ENCODE data around the gene NOXRED1.

The NOXRED1 gene

DNA sequence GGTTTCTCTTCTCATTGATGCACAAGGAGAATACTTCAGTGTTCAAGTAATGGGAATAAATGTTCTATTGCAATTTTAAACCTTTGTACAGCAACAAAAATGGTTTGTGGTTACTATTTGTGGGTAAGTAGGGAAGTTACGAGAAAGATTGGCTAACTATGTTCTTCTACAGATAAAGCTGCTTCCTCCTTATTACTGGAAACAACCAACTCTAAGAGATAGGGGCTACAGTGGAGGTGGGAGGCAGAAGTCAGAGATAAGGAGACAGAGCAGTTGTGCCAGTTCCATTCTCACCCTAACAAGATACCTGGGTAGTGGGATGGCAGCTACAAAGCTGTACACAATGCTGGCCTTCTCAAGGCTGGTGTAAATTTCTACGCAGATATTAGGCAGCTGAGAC, 16.2 kb downstream of the NOXRED1 start:
- no peak for DNase-seq

GRCh38 chr14:77406718-77407117, 16.6 kb downstream of the NOXRED1 start:
- DNase-seq, result no peak

DNA sequence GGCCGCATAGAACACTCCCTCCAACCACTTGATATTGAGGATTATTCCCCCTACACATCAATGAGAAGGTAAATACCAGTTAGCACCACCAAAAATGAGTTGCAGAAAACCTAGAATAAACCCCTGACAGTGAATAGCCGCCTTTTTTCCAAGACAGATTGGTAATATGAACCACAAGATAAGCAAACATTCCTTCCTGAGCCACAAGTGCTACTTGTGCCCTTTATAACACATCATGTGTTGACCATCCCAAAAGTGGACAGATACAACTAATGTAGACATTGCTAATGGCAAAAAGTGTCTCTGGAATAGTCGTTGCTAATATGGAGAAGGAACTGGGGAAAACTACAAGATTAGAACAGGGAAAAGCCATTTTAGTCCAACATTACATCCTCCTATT, 17.2 kb downstream of the NOXRED1 start:
- no peak for DNase-seq

DNA sequence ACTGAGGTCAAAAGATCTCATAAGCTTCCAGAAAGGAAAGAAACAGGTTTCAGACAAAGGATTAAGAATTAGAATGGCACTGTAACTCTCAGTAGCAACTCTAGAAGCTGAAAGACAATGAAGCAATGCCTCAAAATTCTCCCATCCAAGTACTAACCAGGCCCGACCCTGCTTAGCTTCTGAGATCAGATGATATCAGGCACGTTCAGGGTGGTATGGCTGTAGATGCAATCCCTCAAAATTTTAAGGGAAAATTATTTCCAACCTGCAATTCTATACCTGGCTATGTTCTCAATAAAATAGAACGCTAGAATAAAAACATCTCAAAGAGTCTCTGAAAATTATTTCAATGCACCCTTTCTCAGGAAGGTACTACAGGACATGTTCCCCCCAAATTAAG, 19.6 kb downstream of the NOXRED1 start:
- DNase-seq, result no peak

GRCh38 chr14:77400216-77400615, 23.1 kb downstream of the NOXRED1 start:
- DNase-seq, result no peak

DNA sequence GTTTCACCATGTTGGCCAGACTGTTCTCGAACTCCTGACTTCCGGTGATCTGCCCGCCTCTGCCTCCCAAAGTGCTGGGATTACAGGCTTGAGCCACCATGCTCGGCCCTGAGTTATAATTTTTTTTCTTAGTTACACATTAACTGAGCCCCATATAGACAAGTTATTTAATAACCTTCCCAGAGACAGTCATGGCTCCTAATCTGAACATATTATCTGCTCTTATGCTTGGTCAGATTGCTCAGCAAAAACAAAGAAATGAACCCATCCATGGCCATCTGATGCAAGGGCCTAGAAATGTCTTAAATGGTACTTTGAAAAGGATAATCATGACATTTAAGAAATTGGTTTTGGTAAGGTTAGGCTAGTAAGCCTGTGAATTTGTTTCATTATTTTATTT, 33.1 kb downstream of the NOXRED1 start:
- no peak for DNase-seq

DNA sequence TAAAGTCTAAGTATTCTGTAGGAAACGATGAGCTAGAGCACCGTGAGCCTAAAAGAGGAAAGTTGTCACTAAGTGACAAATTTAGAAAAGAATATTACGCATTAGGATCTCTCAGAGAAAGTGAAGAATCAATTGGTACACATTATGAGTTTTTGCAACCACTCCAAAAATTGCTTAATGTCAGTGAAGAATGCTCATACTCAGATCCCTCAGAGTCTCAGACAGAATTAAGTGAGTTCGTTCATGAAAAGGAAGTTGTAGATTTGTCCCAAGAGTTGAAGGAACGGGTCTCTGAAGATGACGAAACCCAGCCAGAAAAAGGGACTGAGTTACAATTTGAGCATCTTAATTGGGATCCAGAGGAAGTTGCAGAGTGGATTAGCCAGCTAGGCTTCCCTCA, 44.6 kb downstream of the NOXRED1 start:
- DNase-seq, result no peak

DNA sequence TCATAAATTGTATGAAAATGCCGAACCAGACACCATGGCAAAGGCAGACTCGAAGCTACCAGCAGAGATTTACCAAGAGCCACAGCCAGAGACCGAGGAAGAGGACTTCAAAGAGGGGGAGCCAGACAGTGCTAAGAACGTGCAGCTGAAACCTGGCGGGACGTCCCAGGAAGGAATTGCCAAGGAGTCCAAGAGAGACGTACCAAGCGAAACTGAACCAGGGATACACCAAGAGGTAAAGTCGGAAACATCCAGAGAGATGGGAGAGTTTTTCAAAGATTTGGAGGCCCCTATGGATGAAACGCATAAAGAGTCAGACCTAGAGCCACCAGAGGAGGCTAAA, 45.9 kb downstream of the NOXRED1 start:
- no peak for DNase-seq

DNA sequence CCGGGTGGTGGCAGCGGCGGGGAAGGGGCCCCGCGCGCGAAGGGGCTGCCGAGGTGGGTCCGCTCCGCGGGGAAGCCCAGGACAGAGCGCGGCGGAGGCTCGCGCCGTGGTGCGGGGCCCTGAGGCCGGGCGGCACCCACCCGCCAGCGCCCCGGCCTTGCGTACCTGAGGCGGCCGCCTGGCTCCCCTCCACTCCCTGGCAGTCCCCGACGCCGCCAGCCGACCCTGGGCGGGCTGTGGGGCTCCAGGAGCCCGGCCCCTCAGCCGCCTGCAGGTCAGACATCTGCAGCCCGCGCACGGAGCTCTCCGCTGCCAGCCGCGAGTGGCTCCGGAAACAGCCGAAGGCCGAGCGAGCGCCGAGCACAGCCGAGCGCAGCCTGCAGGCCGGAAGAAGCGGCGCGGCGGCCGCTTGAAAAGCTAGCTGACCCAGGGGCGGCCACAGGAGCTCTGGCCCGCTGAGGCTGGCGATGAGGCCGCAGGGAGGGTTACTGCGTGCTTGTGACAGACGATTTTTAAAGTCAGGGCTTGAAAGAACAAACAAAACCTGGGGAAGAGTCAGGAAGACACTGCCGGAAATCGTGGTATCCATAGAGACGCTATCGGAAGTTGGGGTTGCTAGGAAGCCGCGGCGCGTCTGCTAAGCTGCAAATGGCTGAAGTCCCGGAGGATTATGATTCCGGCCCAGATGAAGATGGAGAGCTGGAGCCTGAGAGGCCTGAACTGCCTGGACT, 46.4 kb downstream of the NOXRED1 start, which contains the start of the genes SAMD15 and TMED8:
TSS of gene SAMD15 (plus strand) at position 609 of the 731 bp plus-strand sequence. CDS start at position 649, 40 bp downstream.
TSS of gene TMED8 (minus strand) at position 324 of the 731 bp plus-strand sequence. CDS start at position 283, 41 bp downstream.
- peak; percentile 96 for DNase-seq

DNA sequence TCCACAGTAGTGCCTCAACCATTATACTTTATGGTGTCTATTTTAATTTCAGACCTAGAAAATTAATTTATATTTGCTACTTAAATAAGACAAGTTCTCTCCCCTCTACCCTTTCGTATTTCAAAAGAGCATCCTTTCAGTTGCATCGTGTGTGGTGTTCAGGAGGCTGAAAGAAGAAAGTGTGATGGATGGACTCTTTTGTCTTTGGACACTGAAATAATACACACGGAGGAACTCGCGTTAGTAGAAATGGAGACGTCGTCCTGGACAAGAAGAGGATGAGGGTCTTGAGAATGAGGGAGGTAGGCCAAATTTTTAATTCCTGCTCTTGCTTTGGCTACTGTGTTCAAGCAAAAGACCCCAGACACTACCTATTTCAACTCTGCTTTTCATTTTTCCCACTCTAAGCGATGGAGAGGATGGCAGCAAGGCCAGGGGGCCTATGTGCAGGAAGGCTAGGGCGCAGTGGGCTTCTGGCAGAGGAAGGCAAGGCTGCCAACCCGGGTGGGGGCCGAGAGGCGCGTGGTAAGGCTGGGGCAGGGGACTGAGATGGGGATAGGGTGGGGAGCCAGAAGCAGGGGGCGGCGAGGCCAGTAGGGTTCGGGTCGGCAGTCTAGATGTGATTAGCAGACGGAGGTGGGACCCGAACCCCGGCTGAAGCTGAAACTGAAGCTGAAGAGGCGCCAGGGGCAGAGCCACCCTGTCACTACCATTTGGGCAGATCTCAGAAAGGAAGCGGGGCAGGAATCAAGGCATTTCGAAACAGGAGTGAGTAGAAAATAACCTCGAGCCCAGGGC, 47.2 kb downstream of the NOXRED1 start:
- DNase-seq, result peak; percentile 71

DNA sequence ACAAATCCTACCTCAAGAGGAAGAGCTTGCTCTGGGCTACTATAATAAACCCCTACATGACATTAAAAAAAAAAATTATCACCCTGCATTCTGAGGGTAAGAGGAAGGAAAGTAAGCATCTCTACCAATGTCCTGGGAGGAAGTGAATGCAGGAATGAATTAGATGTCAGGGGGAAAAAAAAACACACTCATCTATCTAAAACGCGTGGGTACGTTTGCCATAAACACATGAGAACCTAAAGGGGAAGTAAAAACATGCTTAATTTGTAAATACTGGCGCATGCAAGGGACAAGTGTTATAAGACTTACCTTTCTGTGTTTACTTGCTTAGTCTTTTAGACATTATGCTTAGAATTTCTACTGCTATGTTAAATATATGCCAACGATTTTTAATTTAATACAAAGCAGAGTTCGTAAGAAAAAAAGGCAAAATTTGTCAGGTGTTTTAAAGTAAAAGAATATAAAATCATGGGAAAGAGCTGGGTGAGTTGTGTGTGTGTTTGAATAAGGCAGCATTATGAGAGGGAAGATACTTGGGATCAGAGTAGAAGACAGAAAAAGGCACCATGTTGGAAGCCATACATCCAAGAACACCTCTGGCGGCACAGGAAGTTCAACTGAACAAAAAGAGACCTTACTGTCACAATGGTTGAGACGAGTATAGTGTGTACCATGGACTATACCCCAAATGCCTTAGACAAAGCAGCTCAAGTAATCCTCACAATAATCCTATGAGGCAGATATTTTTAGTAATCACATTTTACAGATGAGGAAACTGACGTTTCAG, 48.0 kb downstream of the NOXRED1 start:
- DNase-seq, result no peak

GRCh38 chr14:77372304-77372841, 51.0 kb downstream of the NOXRED1 start:
- DNase-seq, result peak; percentile 57

DNA sequence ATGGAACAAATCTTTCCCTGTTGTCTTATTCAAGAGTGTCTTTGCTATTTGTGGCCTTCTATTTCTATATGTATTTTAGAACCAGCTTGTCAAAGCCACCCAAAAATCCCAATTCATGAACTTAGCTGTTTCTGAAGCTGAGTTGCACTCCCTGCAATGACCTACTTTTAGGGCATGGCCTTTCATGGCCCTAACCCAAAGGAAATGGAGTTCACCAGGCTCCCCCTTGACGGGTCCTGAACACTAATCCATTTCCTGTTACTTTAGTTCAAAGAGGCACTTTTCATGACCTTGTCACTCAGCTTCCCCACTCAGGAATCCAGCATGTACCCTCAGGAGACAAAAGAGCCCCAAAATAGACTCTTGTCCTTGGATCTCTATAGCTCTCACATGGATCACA, 54.0 kb downstream of the NOXRED1 start:
- no peak for DNase-seq

DNA sequence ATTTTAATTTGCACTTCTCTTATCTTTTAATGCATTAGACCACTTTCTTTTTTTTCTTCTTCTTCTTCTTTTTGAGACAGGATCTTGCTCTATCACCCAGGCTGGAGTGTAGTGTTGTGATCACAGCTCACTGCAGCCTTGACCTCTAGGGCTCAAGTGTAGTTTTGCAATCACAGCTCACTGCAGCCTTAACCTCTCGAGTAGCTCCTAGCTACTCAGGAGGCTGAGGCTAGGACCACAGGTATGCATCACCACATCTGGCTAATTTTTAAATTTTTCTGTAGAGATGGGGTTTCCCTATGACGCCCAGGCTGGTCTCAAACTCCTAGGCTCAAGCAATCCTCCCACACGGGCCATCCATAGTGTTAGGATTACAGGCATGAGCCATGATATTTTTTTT, 59.2 kb downstream of the NOXRED1 start:
- DNase-seq, result no peak

- DNase-seq, result no peak
Measured at GRCh38 chr14:77359626-77360025, 63.7 kb downstream of the NOXRED1 start.

DNA sequence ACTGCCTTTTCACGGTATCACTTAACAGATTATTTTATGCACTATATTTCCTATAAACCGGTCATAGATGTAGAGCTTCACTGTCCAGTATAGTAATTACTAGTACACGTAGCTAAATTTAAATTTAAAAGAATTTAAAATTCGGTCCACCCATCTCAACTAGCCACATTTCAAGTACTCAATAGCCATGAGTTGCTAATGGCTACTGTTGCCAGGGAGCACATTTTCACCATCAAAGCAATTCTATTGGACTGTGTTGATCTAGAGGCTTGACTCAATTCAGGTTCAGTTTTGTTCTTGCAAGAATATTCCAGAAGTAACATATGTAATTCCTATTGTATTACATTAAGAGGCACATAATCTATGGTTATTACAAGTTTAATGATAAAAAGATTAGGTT, 66.4 kb downstream of the NOXRED1 start:
- DNase-seq, result no peak

DNA sequence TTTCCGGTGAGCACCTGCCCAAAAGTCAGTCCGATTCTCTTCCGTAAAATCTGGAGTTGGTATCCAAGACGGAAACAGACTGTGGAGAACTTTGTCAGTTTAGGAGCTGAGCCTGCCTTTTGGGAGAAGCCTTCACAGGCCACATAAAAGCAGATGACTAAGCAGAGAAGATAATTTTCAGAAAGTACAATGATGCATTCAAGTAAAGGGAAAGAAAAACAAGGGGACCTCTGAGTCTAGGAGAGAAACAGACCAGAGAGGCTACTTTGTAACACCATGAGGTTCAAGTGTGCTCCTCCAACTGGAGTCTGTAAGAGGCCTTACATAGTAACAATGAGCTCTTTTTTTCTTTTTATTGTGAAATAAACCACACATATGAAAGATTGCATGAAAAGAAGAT, 67.5 kb downstream of the NOXRED1 start:
- DNase-seq, result no peak

- no peak for DNase-seq
Measured at GRCh38 chr14:77353469-77354141, 69.7 kb downstream of the NOXRED1 start.

GRCh38 chr14:77347751-77348150, 75.6 kb downstream of the NOXRED1 start:
- DNase-seq, result no peak

DNA sequence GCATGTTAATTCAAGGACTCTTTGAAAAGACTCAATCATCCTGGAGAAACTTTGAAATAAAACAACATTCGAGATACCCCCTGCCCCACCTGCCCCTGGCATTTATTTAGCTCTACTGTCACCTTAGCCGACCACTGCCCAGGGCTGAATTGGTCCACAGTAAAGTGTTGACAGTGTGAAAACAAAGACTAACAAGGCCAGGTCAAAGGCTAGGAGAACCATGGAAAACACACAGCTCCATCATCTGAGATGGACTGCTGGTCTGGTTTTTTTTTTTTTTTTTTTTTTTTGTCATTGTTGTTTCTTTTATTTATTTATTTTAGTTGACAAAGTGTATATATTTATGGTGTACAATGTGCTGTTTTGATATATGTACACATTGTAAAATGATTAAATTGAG, 76.8 kb downstream of the NOXRED1 start:
- no peak for DNase-seq

GRCh38 chr14:77344377-77344996, 78.8 kb downstream of the NOXRED1 start:
- DNase-seq, result no peak
